GM21390 (cell line): ENCODE results near the gene FBN1.

Source experiments
- ATAC-seq: cut with Tn5 transposase; IDR thresholded peaks from one replicate; pipeline ENCODE4 v1.9.1; 2021; ENCODE audit not compliant: unreplicated experiment

Gene FBN1

GRCh38 chr15:48475600-48476395 is 169.7 kb downstream of the FBN1 start:
- ATAC-seq = no peak

GRCh38 chr15:48473667-48474066 is 171.8 kb downstream of the FBN1 start:
- ATAC-seq = no peak

- ATAC-seq = no peak
Measured at GRCh38 chr15:48472756-48473155, 172.8 kb downstream of the FBN1 start.

GRCh38 chr15:48471073-48471472 is 174.4 kb downstream of the FBN1 start:
- no peak for ATAC-seq

- no peak for ATAC-seq
Measured at GRCh38 chr15:48470096-48470495, 175.4 kb downstream of the FBN1 start.

- ATAC-seq = no peak
Measured at GRCh38 chr15:48469681-48470080, 175.8 kb downstream of the FBN1 start.

- no peak for ATAC-seq
Measured at GRCh38 chr15:48469271-48469670, 176.2 kb downstream of the FBN1 start.

- ATAC-seq = no peak
Measured at GRCh38 chr15:48467801-48468200, 177.7 kb downstream of the FBN1 start.

- no peak for ATAC-seq
Measured at GRCh38 chr15:48466820-48467219, 178.7 kb downstream of the FBN1 start.

- no peak for ATAC-seq
Measured at GRCh38 chr15:48466079-48466478, 179.4 kb downstream of the FBN1 start.

GRCh38 chr15:48465410-48465809 is 180.1 kb downstream of the FBN1 start:
- ATAC-seq = no peak

GRCh38 chr15:48463366-48463880 is 182.1 kb downstream of the FBN1 start:
- no peak for ATAC-seq

GRCh38 chr15:48462688-48463087 is 182.8 kb downstream of the FBN1 start:
- ATAC-seq = no peak

GRCh38 chr15:48459571-48460442 is 185.7 kb downstream of the FBN1 start:
- ATAC-seq = no peak

- no peak for ATAC-seq
Measured at GRCh38 chr15:48458876-48459275, 186.6 kb downstream of the FBN1 start.

- ATAC-seq = no peak
Measured at GRCh38 chr15:48456134-48456533, 189.4 kb downstream of the FBN1 start.

- ATAC-seq = no peak
Measured at GRCh38 chr15:48451736-48452135, 193.8 kb downstream of the FBN1 start.

GRCh38 chr15:48451241-48451640 is 194.3 kb downstream of the FBN1 start:
- ATAC-seq = no peak

GRCh38 chr15:48449734-48450133 is 195.8 kb downstream of the FBN1 start:
- ATAC-seq = no peak

- ATAC-seq = no peak
Measured at GRCh38 chr15:48447657-48448056, 197.9 kb downstream of the FBN1 start.

GRCh38 chr15:48447058-48447457 is 198.5 kb downstream of the FBN1 start:
- ATAC-seq = no peak

GRCh38 chr15:48442011-48442410 is 203.5 kb downstream of the FBN1 start:
- ATAC-seq = no peak
